Type B pancreatic cell (in vitro differentiated cells): ENCODE results near the gene TSLP. TPM values are rescaled to one million over a fixed set of nuclear protein-coding genes. Genes with fewer than 3 reads are reported as not detected.

Source experiments
- DNase-seq: peaks from one replicate; pipeline ENCODE4 v3.0.0; 2021; ENCODE audit warnings: mixed read lengths; ENCODE audit not compliant: unreplicated experiment; ENCODE audit errors: extremely low spot score
- H3K27ac Mint-ChIP-seq: 2 replicates; pipeline ENCODE4 v1.8.0; 2021; ENCODE audit warnings: mild to moderate bottlenecking, mixed read lengths
- H3K27me3 Mint-ChIP-seq: 2 replicates; pipeline ENCODE4 v1.8.0; 2021; ENCODE audit warnings: mixed read lengths
- H3K36me3 Mint-ChIP-seq: 2 replicates; pipeline ENCODE4 v1.8.0; 2021; ENCODE audit warnings: mixed read lengths
- H3K4me1 Mint-ChIP-seq: one replicate; pipeline ENCODE4 v1.8.0; 2021; ENCODE audit warnings: mixed read lengths; ENCODE audit not compliant: unreplicated experiment
- H3K4me3 Mint-ChIP-seq: 2 replicates; pipeline ENCODE4 v1.8.0; 2021; ENCODE audit warnings: mild to moderate bottlenecking, mixed read lengths
- H3K9me3 Mint-ChIP-seq: 2 replicates; pipeline ENCODE4 v1.8.0; 2021; ENCODE audit warnings: mixed read lengths
- CTCF ChIP-seq: fragments of 200-600 bp; sonication (generic); conservative IDR thresholded peaks from 2 replicates; pipeline ENCODE4 v1.5.0; 2021; ENCODE audit warnings: antibody characterized with exemption, mild to moderate bottlenecking
- total RNA-seq: library from RNA; stranded (reverse); gene quantifications from 2 replicates; pipeline ENCODE4 v1.2.1, GENCODE V29; 2021; ENCODE audit warnings: low replicate concordance

Gene TSLP
- total RNA-seq, 1 donor from 2014 or later: not detected

- no peak for DNase-seq
- no peak overlapping the region for H3K27ac Mint-ChIP-seq
- H3K27me3 Mint-ChIP-seq: no peaks in the 10 kb centered on the region
- no peaks in the 10 kb centered on the region for H3K9me3 Mint-ChIP-seq
- H3K4me3 Mint-ChIP-seq: no peak overlapping the region
- H3K4me1 Mint-ChIP-seq: no peaks in the 10 kb centered on the region
- TF ChIP-seq CTCF: no peak
- peaks cover 4% of the 10 kb centered on the region for H3K36me3 Mint-ChIP-seq
Observed at GRCh38 chr5:111113678-111114077, 42.2 kb downstream of the TSLP start.

GRCh38 chr5:111115229-111115628 is 43.7 kb downstream of the TSLP start:
- TF ChIP-seq CTCF: no peak

GRCh38 chr5:111116550-111116949 is 45.0 kb downstream of the TSLP start:
- H3K36me3 Mint-ChIP-seq: peaks cover 12% of the 10 kb centered on the region
- no peak for DNase-seq
- no peak for TF ChIP-seq CTCF
- H3K4me3 Mint-ChIP-seq: no peak overlapping the region
- H3K27me3 Mint-ChIP-seq: no peaks in the 10 kb centered on the region
- no peaks in the 10 kb centered on the region for H3K9me3 Mint-ChIP-seq
- no peaks in the 10 kb centered on the region for H3K4me1 Mint-ChIP-seq
- H3K27ac Mint-ChIP-seq: no peak overlapping the region

More at GRCh38 chr5:111115229-111115628, 43.7 kb downstream of the TSLP start:
- no peaks in the 10 kb centered on the region for H3K27me3 Mint-ChIP-seq
- no peak overlapping the region for H3K4me3 Mint-ChIP-seq
- no peak for DNase-seq
- peaks cover 4% of the 10 kb centered on the region for H3K36me3 Mint-ChIP-seq
- no peaks in the 10 kb centered on the region for H3K4me1 Mint-ChIP-seq
- no peaks in the 10 kb centered on the region for H3K9me3 Mint-ChIP-seq
- no peak overlapping the region for H3K27ac Mint-ChIP-seq

GRCh38 chr5:111117136-111117535 is 45.6 kb downstream of the TSLP start:
- no peak for TF ChIP-seq CTCF
- Mint-ChIP-seq H3K36me3 (peaks cover 10% of the 10 kb centered on the region), H3K4me1 (no peaks in the 10 kb centered on the region), H3K9me3 (no peaks in the 10 kb centered on the region), H3K27ac (no peak overlapping the region), H3K27me3 (no peaks in the 10 kb centered on the region), H3K4me3 (no peak overlapping the region)
- DNase-seq: no peak

- Mint-ChIP-seq H3K27me3 (no peaks in the 10 kb centered on the region), H3K4me1 (no peaks in the 10 kb centered on the region), H3K36me3 (peaks cover 8% of the 10 kb centered on the region), H3K4me3 (no peak overlapping the region), H3K9me3 (no peaks in the 10 kb centered on the region), H3K27ac (no peak overlapping the region)
- TF ChIP-seq CTCF: no peak
- no peak for DNase-seq
Observed at GRCh38 chr5:111119221-111119620, 47.7 kb downstream of the TSLP start.

- no peak for DNase-seq
- Mint-ChIP-seq H3K4me3 (no peak overlapping the region), H3K27ac (no peak overlapping the region), H3K36me3 (peaks cover 8% of the 10 kb centered on the region), H3K27me3 (no peaks in the 10 kb centered on the region), H3K9me3 (no peaks in the 10 kb centered on the region), H3K4me1 (no peaks in the 10 kb centered on the region)
- no peak for TF ChIP-seq CTCF
Observed at GRCh38 chr5:111119856-111120255, 48.3 kb downstream of the TSLP start.
